MCF 10A (cell line): ENCODE measurements around the gene RRP8. TPM values are rescaled to one million over a fixed set of nuclear protein-coding genes. Genes with fewer than 3 reads are reported as not detected.
A peak's percentile ranks its signal among the peaks of the same experiment; 100 is the strongest.

Source experiments
- BruUV-seq: library from RNA; stranded (reverse); fragments of 400-500 nt; replicated peaks from 2 replicates; lab custom pipeline; 2021; lab: Mats Ljungman, UMichigan
- CTCF ChIA-PET: fragments of 300-600 bp; sonication (Branson Sonifier 250); formaldehyde crosslinking; extraction: SDS; loops from one replicate; lab custom pipeline; 2021; ENCODE audit warnings: antibody characterized with exemption, inconsistent platforms; lab: Yijun Ruan, JAX
- POLR2A ChIA-PET: fragments of 300-600, 350-650 bp; sonication (Branson Sonifier 250); formaldehyde crosslinking; extraction: SDS; loops from one replicate; lab custom pipeline; 2020; ENCODE audit warnings: antibody characterized with exemption, inconsistent platforms; lab: Yijun Ruan, JAX
- DNase-seq: peaks from one replicate; pipeline ENCODE4 v3.0.0-alpha.2; 2018; ENCODE audit not compliant: unreplicated experiment
- H3K27ac Mint-ChIP-seq: one replicate; pipeline ENCODE4 v1.8.0; 2022; ENCODE audit warnings: mild to moderate bottlenecking, low read depth, mixed read lengths; ENCODE audit not compliant: unreplicated experiment
- H3K27me3 Mint-ChIP-seq: one replicate; pipeline ENCODE4 v1.8.0; 2022; ENCODE audit warnings: mixed read lengths; ENCODE audit not compliant: insufficient read depth, unreplicated experiment
- H3K36me3 Mint-ChIP-seq: one replicate; pipeline ENCODE4 v1.8.0; 2022; ENCODE audit warnings: mild to moderate bottlenecking, moderate library complexity, mixed read lengths; ENCODE audit not compliant: insufficient read depth, unreplicated experiment
- H3K4me1 Mint-ChIP-seq: one replicate; pipeline ENCODE4 v1.8.0; 2022; ENCODE audit warnings: mixed read lengths; ENCODE audit not compliant: insufficient read depth, unreplicated experiment
- H3K4me3 Mint-ChIP-seq: one replicate; pipeline ENCODE4 v1.8.0; 2022; ENCODE audit warnings: mild to moderate bottlenecking, moderate library complexity, mixed read lengths; ENCODE audit not compliant: unreplicated experiment
- H3K9me3 Mint-ChIP-seq: one replicate; pipeline ENCODE4 v1.8.0; 2022; ENCODE audit warnings: mixed read lengths; ENCODE audit not compliant: unreplicated experiment
- CTCF ChIP-seq: fragments of 200-600 bp; IDR thresholded peaks from one replicate; pipeline ENCODE4 v1.8.0; 2022; ENCODE audit warnings: antibody characterized with exemption, mild to moderate bottlenecking; ENCODE audit not compliant: unreplicated experiment
- intact Hi-C: fragments of 100-400 bp; cut with micrococcal nuclease; formaldehyde crosslinking; loops from 2 replicates; pipeline ENCODE4 v1.14.1; 2022
- total RNA-seq: library from RNA; stranded (reverse); gene quantifications from 2 replicates; pipeline ENCODE4 v1.2.3, GENCODE V29; 2022

The RRP8 gene
- total RNA-seq, 1 experiment from 2014 or later = 27.6 TPM

DNA sequence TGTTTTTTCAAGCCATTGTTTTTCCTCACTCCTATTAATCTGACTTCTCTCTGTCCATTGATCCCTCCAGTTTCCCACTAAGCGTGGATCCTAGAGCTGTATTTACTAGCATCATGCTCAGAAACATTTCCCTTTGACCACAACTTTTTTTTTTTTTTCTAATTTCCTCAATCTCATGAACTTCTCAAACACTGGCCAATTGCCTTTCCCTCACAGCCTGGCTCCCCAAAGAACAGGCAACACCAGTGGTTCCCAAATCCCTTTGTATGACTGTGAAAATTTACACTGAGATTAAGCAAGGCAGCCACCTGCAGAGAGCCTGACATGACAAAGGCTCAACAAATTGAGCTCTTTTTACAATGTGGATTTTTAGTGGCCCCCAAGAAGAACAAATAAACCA is 17.2 kb upstream of the RRP8 start:
- ChIA-PET POLR2A (interaction anchor here (0.7 to 4.6 kb wide), 5 partner anchors 8 to 1033 kb away, joined by 3 to 56 read pairs (median 8); partner anchors contain the start of genes ARFIP2, ILK, RRP8 and TAF10), CTCF (interaction anchor here (0.6 to 1.7 kb wide), 8 partner anchors 8 to 146 kb away, joined by 3 to 15 read pairs (median 4); partner anchors contain the start of gene MRPL17)
- BruUV-seq = no TSS peak
- H3K4me1 Mint-ChIP-seq = no peaks in the 10 kb centered on the region
- H3K9me3 Mint-ChIP-seq = no peaks in the 10 kb centered on the region
- DNase-seq = no peak
- no peaks in the 10 kb centered on the region for H3K27me3 Mint-ChIP-seq
- peaks cover 7% of the 10 kb centered on the region for H3K36me3 Mint-ChIP-seq
- H3K4me3 Mint-ChIP-seq = no peak overlapping the region
- TF ChIP-seq CTCF = no peak
- intact Hi-C loops = no loop called here
- no peak overlapping the region for H3K27ac Mint-ChIP-seq

- no peaks in the 10 kb centered on the region for H3K9me3 Mint-ChIP-seq
- ChIA-PET CTCF (interaction anchor here (0.6 to 3.0 kb wide), 16 partner anchors 9 to 240 kb away, joined by 3 to 34 read pairs (median 4); partner anchors contain the start of genes ILK and MRPL17), POLR2A (interaction anchor here (0.6 to 4.6 kb wide), 17 partner anchors 10 to 624 kb away, joined by 3 to 56 read pairs (median 4); partner anchors contain the start of genes ARFIP2, CAVIN3, ILK and MRPL17)
- BruUV-seq = no TSS peak
- no peak for TF ChIP-seq CTCF
- peaks cover 11% of the 10 kb centered on the region for H3K36me3 Mint-ChIP-seq
- H3K4me1 Mint-ChIP-seq = no peaks in the 10 kb centered on the region
- DNase-seq = peak; percentile 96
- no peak within 1 kb of the TSS for H3K4me3 Mint-ChIP-seq
- intact Hi-C loops = loop anchor here (2.0 kb wide), 1 partner anchor 84 kb away; no protein-coding TSS in a partner anchor
- no peak within 1 kb of the TSS for H3K27ac Mint-ChIP-seq
- no peaks in the 10 kb centered on the region for H3K27me3 Mint-ChIP-seq
Observed at GRCh38 chr11:6619004-6619745, 15.8 kb upstream of the RRP8 start, which contains the start of gene TPP1. Gene TPP1, minus strand, starts transcription at chr11:6619422. Its CDS starts 22 bp downstream, at chr11:6619400.

DNA sequence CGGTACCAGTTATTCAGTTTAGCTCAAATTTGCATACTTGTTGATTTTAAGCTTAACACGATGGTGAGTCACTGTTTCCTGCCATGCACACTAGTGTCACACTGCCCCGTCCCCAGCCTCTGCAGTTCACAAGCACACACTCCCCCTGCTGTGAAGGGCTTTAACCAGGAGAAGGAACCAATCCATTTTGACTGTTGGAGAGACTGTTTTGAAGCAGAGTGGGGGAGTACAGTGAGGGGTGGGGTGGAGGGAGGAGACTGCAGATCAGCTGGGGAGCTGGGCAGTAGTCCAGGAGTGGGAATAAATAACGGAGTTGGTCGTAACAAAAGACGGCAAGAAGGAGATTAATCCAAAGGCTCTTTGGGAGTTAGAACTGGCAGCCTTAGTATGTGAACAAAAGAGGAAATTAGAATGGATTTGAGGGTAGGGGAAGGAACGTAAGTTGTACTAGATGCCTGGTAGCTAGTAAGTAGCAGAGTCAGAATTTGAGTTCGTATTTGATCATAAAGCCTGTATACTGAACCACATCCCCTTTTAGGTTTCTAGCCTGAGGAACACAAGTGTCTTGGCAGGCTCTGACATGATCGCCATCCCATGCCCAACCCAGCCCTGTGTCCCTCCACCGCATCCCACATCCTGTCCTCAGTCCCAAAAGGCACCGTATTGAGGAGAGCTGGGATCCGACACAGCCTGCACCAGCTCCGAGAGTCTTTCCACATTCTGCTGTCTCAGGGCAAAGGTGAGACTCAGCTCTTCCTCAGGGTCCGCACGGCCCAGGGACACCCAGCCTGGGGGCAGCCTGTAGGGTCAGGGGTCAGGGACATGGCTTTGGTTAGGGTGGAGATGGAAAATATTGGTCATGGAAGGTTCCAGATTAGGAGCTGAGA is 14.9 kb upstream of the RRP8 start:
- Mint-ChIP-seq H3K27ac (no peak overlapping the region), H3K4me1 (no peaks in the 10 kb centered on the region), H3K4me3 (no peak overlapping the region), H3K36me3 (peaks cover 11% of the 10 kb centered on the region), H3K27me3 (no peaks in the 10 kb centered on the region), H3K9me3 (no peaks in the 10 kb centered on the region)
- no peak for DNase-seq
- no TSS peak for BruUV-seq
- POLR2A ChIA-PET = interaction anchor here (0.6 to 4.6 kb wide), 17 partner anchors 9 to 298 kb away, joined by 3 to 56 read pairs (median 3); partner anchors contain the start of genes ARFIP2, CAVIN3, ILK and MRPL17
- CTCF ChIA-PET = interaction anchor here (0.6 to 3.0 kb wide), 13 partner anchors 8 to 239 kb away, joined by 3 to 34 read pairs (median 4); partner anchors contain the start of genes ILK and MRPL17
- intact Hi-C loops = loop anchor here (2.0 kb wide), 1 partner anchor 84 kb away; no protein-coding TSS in a partner anchor
- no peak for TF ChIP-seq CTCF
